Measurements from ENCODE around the gene RPE65. TPM values are rescaled to one million over a fixed set of nuclear protein-coding genes. Genes with fewer than 3 reads are reported as not detected.
A peak's percentile ranks its signal among the peaks of the same experiment; 100 is the strongest.
"Not testable (repeated sequence)": the region's sequence is repeated elsewhere in the genome, so short reads cannot be mapped to it uniquely, and the experiment has no call there.

Gene RPE65
- total RNA-seq, 1 donor from 2014 or later: not detected

GRCh38 chr1:68479501-68479900, 29.7 kb upstream of the RPE65 start:
- no peaks in the 10 kb centered on the region for H3K27me3 Mint-ChIP-seq
- H3K36me3 Mint-ChIP-seq (ENCODE audit: insufficient read depth): peaks cover 15% of the 10 kb centered on the region
- no peak for DNase-seq (ENCODE audit: low spot score, unreplicated experiment)
- TF ChIP-seq CTCF (IDR thresholded peaks at IDR 0.05; ENCODE audit: unreplicated experiment): no peak
- H3K4me1 Mint-ChIP-seq (ENCODE audit: low read depth): peaks cover 1% of the 10 kb centered on the region
- no peaks in the 10 kb centered on the region for H3K9me3 Mint-ChIP-seq (ENCODE audit: low read depth)
- no peak overlapping the region for H3K27ac Mint-ChIP-seq
- H3K4me3 Mint-ChIP-seq (ENCODE audit: low read depth): no peak overlapping the region

- DNase-seq (ENCODE audit: low spot score, unreplicated experiment): no peak
- H3K36me3 Mint-ChIP-seq (ENCODE audit: insufficient read depth): peaks cover 15% of the 10 kb centered on the region
- no peaks in the 10 kb centered on the region for H3K9me3 Mint-ChIP-seq (ENCODE audit: low read depth)
- peaks cover 1% of the 10 kb centered on the region for H3K4me1 Mint-ChIP-seq (ENCODE audit: low read depth)
- H3K27me3 Mint-ChIP-seq: no peaks in the 10 kb centered on the region
- TF ChIP-seq CTCF (IDR thresholded peaks at IDR 0.05; ENCODE audit: unreplicated experiment): no peak
- no peak overlapping the region for H3K4me3 Mint-ChIP-seq (ENCODE audit: low read depth)
- no peak overlapping the region for H3K27ac Mint-ChIP-seq
Measured at GRCh38 chr1:68478662-68479061, 28.9 kb upstream of the RPE65 start.

GRCh38 chr1:68476626-68477025, 26.9 kb upstream of the RPE65 start:
- H3K36me3 Mint-ChIP-seq (ENCODE audit: insufficient read depth); H3K4me1 Mint-ChIP-seq (ENCODE audit: low read depth); H3K27me3 Mint-ChIP-seq; H3K9me3 Mint-ChIP-seq (ENCODE audit: low read depth); DNase-seq (ENCODE audit: low spot score, unreplicated experiment); H3K4me3 Mint-ChIP-seq (ENCODE audit: low read depth); H3K27ac Mint-ChIP-seq: not testable (repeated sequence)

GRCh38 chr1:68473060-68473459, 23.3 kb upstream of the RPE65 start:
- Mint-ChIP-seq H3K27ac (no peak overlapping the region), H3K4me1 (ENCODE audit: low read depth) (no peaks in the 10 kb centered on the region)

GRCh38 chr1:68470388-68470970, 20.7 kb upstream of the RPE65 start:
- Mint-ChIP-seq H3K27ac (no peak overlapping the region), H3K9me3 (ENCODE audit: low read depth) (no peaks in the 10 kb centered on the region), H3K4me1 (ENCODE audit: low read depth) (no peaks in the 10 kb centered on the region)

More at GRCh38 chr1:68473060-68473459, 23.3 kb upstream of the RPE65 start:
- no peak for TF ChIP-seq CTCF (IDR thresholded peaks at IDR 0.05; ENCODE audit: unreplicated experiment)
- Mint-ChIP-seq H3K27me3 (no peaks in the 10 kb centered on the region), H3K4me3 (ENCODE audit: low read depth) (no peak overlapping the region), H3K9me3 (ENCODE audit: low read depth) (no peaks in the 10 kb centered on the region), H3K36me3 (ENCODE audit: insufficient read depth) (no peaks in the 10 kb centered on the region)
- no peak for DNase-seq (ENCODE audit: low spot score, unreplicated experiment)

More at GRCh38 chr1:68470388-68470970, 20.7 kb upstream of the RPE65 start:
- DNase-seq (ENCODE audit: low spot score, unreplicated experiment): no peak
- peak; percentile 72 for TF ChIP-seq CTCF (IDR thresholded peaks at IDR 0.05; ENCODE audit: unreplicated experiment)
- H3K36me3 Mint-ChIP-seq (ENCODE audit: insufficient read depth): no peaks in the 10 kb centered on the region
- H3K27me3 Mint-ChIP-seq: no peaks in the 10 kb centered on the region
- no peak overlapping the region for H3K4me3 Mint-ChIP-seq (ENCODE audit: low read depth)

Data from progenitor cell of endocrine pancreas (in vitro differentiated cells).